GM12878 (cell line): ENCODE measurements around the gene WDR43.

Experiments used
- BCL3 ChIP-seq: IDR thresholded peaks from 2 replicates; pipeline ENCODE4 v1.6.1; 2011; ENCODE audit warnings: borderline replicate concordance, low read depth, mild to moderate bottlenecking, moderate library complexity, low read length; ENCODE audit not compliant: insufficient read depth, poor library complexity, severe bottlenecking
- CBX5 ChIP-seq: sonication (generic); IDR thresholded peaks from 2 replicates; pipeline ENCODE4 v1.6.1; 2016; ENCODE audit warnings: low read depth, moderate library complexity, mild to moderate bottlenecking, inconsistent platforms
- CEBPB ChIP-seq, 2 experiments: fragments of 150-350 bp in 1 of 2; IDR thresholded peaks; 2 replicates each; pipeline ENCODE4 v1.6.1; 2012 to 2014; ENCODE audit warnings: low read depth in 2 of 2, low read length in 2 of 2, borderline replicate concordance in 1 of 2, inconsistent platforms in 1 of 2
- CTCF ChIP-seq, 3 experiments: IDR thresholded peaks in 2 of 3; conservative IDR thresholded peaks in 1 of 3; 2 replicates each; pipeline ENCODE4 v1.5.1; 2011; ENCODE audit warnings: low read depth in 3 of 3, low read length in 3 of 3, mild to moderate bottlenecking in 3 of 3, control low read depth in 2 of 3, moderate library complexity in 2 of 3, inconsistent platforms in 1 of 3, mixed read lengths in 1 of 3; ENCODE audit not compliant: control insufficient read depth in 2 of 3, insufficient read depth in 1 of 3; ENCODE audit errors: extremely low read depth in 1 of 3
- ETV6 ChIP-seq, 2 experiments: fragments of 450-650 bp in 1 of 2; IDR thresholded peaks in 1 of 2; conservative IDR thresholded peaks in 1 of 2; 2 replicates each; pipeline ENCODE4 v1.6.1; 2014; ENCODE audit warnings: antibody characterized with exemption in 1 of 2, borderline replicate concordance in 1 of 2, low read depth in 1 of 2, mild to moderate bottlenecking in 1 of 2, moderate library complexity in 1 of 2
- HDGF ChIP-seq: fragments of 450-650 bp; IDR thresholded peaks from 2 replicates; pipeline ENCODE4 v1.6.1; 2016; ENCODE audit warnings: antibody characterized with exemption
- JUNB ChIP-seq: IDR thresholded peaks from 2 replicates; pipeline ENCODE4 v1.6.1; 2016; ENCODE audit warnings: antibody characterized with exemption, mild to moderate bottlenecking
- MYC ChIP-seq: IDR thresholded peaks from 2 replicates; pipeline ENCODE4 v1.6.1; 2011; ENCODE audit warnings: mild to moderate bottlenecking, low read length, moderate library complexity, inconsistent platforms; ENCODE audit not compliant: insufficient read depth, insufficient replicate concordance, insufficient read length, severe bottlenecking
- POLR2A ChIP-seq: IDR thresholded peaks from 2 replicates; pipeline ENCODE4 v1.6.1; 2011; ENCODE audit warnings: low read depth, mild to moderate bottlenecking, low read length
- TAF1 ChIP-seq: IDR thresholded peaks from 2 replicates; pipeline ENCODE4 v1.6.1; 2011; ENCODE audit warnings: mild to moderate bottlenecking, low read depth, low read length, borderline replicate concordance
- ZSCAN29 ChIP-seq: fragments of 450-650 bp; IDR thresholded peaks from 2 replicates; pipeline ENCODE4 v1.6.1; 2017; ENCODE audit warnings: mild to moderate bottlenecking, moderate library complexity

- no peak for TF ChIP-seq MYC
- TF ChIP-seq TAF1 = no peak
- no peak for TF ChIP-seq JUNB
- no peak for TF ChIP-seq CEBPB (IDR thresholded peaks at IDR 0.05; ENCODE audit: borderline replicate concordance in 1 of 2, low read depth in 2 of 2, low read length in 2 of 2)
- no peak for TF ChIP-seq CBX5
- TF ChIP-seq ETV6 (conservative IDR thresholded peaks at IDR 0.05 in 1 of 2, IDR thresholded peaks at IDR 0.05 in 1 of 2; ENCODE audit: borderline replicate concordance in 1 of 2, low read depth in 1 of 2) = no peak
- TF ChIP-seq POLR2A = no peak; the same call in 1 of the 2 replicates
- TF ChIP-seq CTCF (IDR thresholded peaks at IDR 0.05 in 2 of 3, conservative IDR thresholded peaks at IDR 0.05 in 1 of 3; ENCODE audit: control insufficient read depth in 2 of 3, extremely low read depth in 1 of 3, insufficient read depth in 1 of 3, low read depth in 3 of 3, low read length in 3 of 3) = no peak
- no peak for TF ChIP-seq BCL3
- TF ChIP-seq ZSCAN29 = no peak
- no peak for TF ChIP-seq HDGF
These were observed 54.7 kb downstream of the WDR43 start for GRCh38 chr2:28949190-28949589.
